PC-3 (cell line): Measurements from ENCODE around the gene PMEPA1. TPM values are rescaled to one million over a fixed set of nuclear protein-coding genes. Genes with fewer than 3 reads are reported as not detected.

ENCODE experiments used
- ATAC-seq: fragments of 200-7000 bp; cut with Tn5 transposase; 2 replicates; pipeline ENCODE4 v1.9.1; 2020; ENCODE audit warnings: mild to moderate bottlenecking, moderate library complexity
- BruUV-seq: library from RNA; stranded (reverse); fragments of 400-500 nt; replicated peaks from 2 replicates; lab custom pipeline; 2021; lab: Mats Ljungman, UMichigan
- CTCF ChIA-PET: fragments of 300-600 bp; sonication (Branson Sonifier 250); formaldehyde crosslinking; loops from one replicate; lab custom pipeline; 2022; ENCODE audit warnings: antibody characterized with exemption; lab: Charles Lee
- POLR2A ChIA-PET: fragments of 300-600 bp; sonication (Branson Sonifier 250); formaldehyde crosslinking; loops from one replicate; lab custom pipeline; 2022; ENCODE audit warnings: antibody characterized with exemption; ENCODE audit not compliant: unreplicated experiment; lab: Charles Lee
- DNase-seq: peaks from one replicate; pipeline ENCODE4 v3.0.0-alpha.2; 2015
- H2AFZ ChIP-seq: fragments of 300-600 bp; sonication (generic); 2 replicates; pipeline ENCODE4 v1.6.0; 2016; ENCODE audit warnings: antibody characterized with exemption, low read length
- H3F3A ChIP-seq: fragments of 300-600 bp; sonication (generic); one replicate; pipeline ENCODE4 v1.6.0; 2017; ENCODE audit warnings: antibody characterized with exemption, low read length, control low read depth, mild to moderate bottlenecking; ENCODE audit not compliant: unreplicated experiment
- H3K27ac ChIP-seq: fragments of 300-600 bp; sonication (generic); 2 replicates; pipeline ENCODE4 v1.5.1; 2016; ENCODE audit warnings: mild to moderate bottlenecking, low read length
- H3K27me3 ChIP-seq: fragments of 300-600 bp; sonication (generic); 2 replicates; pipeline ENCODE4 v1.6.1; 2016; ENCODE audit warnings: low read length, mixed read lengths
- H3K36me3 ChIP-seq: fragments of 300-600 bp; sonication (generic); 2 replicates; pipeline ENCODE4 v1.6.1; 2016; ENCODE audit warnings: low read depth, mixed run types, low read length, mixed read lengths
- H3K4me1 ChIP-seq: fragments of 300-600 bp; sonication (generic); 2 replicates; pipeline ENCODE4 v1.5.1; 2016; ENCODE audit warnings: low read length; ENCODE audit not compliant: insufficient read depth
- H3K4me2 ChIP-seq: fragments of 300-600 bp; sonication (generic); 2 replicates; pipeline ENCODE4 v1.6.0; 2016; ENCODE audit warnings: low read length
- H3K4me3 ChIP-seq: fragments of 300-600 bp; sonication (generic); 2 replicates; pipeline ENCODE4 v1.5.1; 2016; ENCODE audit warnings: mild to moderate bottlenecking, low read length, mixed read lengths
- H3K79me2 ChIP-seq: fragments of 300-600 bp; sonication (generic); 2 replicates; pipeline ENCODE4 v1.6.1; 2017; ENCODE audit warnings: low read length, mixed read lengths
- H3K9ac ChIP-seq: fragments of 300-600 bp; sonication (generic); 2 replicates; pipeline ENCODE4 v1.6.0; 2016; ENCODE audit warnings: mild to moderate bottlenecking, low read length
- H3K9me2 ChIP-seq: fragments of 300-600 bp; sonication (generic); replicated peaks from 2 replicates; pipeline ENCODE4 v1.6.1; 2016; ENCODE audit warnings: mixed run types, low read length, mixed read lengths
- H3K9me3 ChIP-seq: fragments of 300-600 bp; sonication (generic); 2 replicates; pipeline ENCODE4 v1.6.1; 2016; ENCODE audit warnings: low read length, mixed read lengths
- H4K20me1 ChIP-seq: fragments of 300-600 bp; sonication (generic); 2 replicates; pipeline ENCODE4 v1.6.1; 2016; ENCODE audit warnings: low read length, mixed read lengths
- CTCF ChIP-seq: fragments of 300-600 bp; sonication (generic); conservative IDR thresholded peaks from 2 replicates; pipeline ENCODE4 v1.5.1; 2017; ENCODE audit warnings: antibody characterized with exemption, low read depth, mild to moderate bottlenecking, low read length
- EZH2 ChIP-seq: fragments of 300-600 bp; sonication (generic); IDR thresholded peaks from one replicate; pipeline ENCODE4 v1.6.1; 2017; ENCODE audit warnings: antibody characterized with exemption, mild to moderate bottlenecking, low read length; ENCODE audit not compliant: unreplicated experiment
- EZH2phosphoT487 ChIP-seq: fragments of 300-600 bp; sonication (generic); IDR thresholded peaks from 2 replicates; pipeline ENCODE4 v1.6.1; 2018; ENCODE audit warnings: mild to moderate bottlenecking, antibody characterized with exemption, low read length, borderline replicate concordance
- intact Hi-C: fragments of 100-400 bp; cut with micrococcal nuclease; formaldehyde crosslinking; loops from 2 replicates; pipeline ENCODE4 v1.9.0; 2023
- total RNA-seq: library from RNA; depleted of rRNA; stranded (reverse); fragments of >200 nt; gene quantifications from 2 replicates; pipeline ENCODE4 v1.2.3, GENCODE V29; 2014

Gene PMEPA1
- total RNA-seq, 1 experiment from 2014 or later: 21.9 TPM

DNA sequence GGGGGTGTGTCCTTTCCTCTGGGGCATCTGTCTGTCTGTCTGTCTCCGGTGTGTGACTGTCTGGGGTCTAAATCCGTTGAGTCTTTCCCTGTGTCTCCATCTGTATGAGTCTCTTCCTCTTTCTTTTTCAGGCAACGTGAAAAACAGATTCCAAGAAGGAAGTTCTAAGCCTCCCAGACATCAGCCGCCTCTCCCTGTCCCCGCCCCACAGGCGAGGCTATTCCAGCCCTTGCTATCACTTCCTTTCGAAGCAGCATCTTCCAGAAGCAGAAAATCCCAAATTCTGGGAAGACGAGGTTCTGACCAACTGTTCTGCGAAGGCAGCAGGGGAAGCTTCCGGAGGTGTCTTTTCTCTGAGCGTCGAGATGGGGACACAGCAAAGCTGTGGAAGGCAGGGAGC is 34.0 kb downstream of the PMEPA1 start:
- BruUV-seq: no TSS peak
- H3K4me2 ChIP-seq: no peak overlapping the region
- CTCF ChIA-PET: interaction anchor here (0.5 kb wide), 1 partner anchor 504 kb away, joined by 6 read pairs; no protein-coding TSS in a partner anchor
- H4K20me1 ChIP-seq: peaks cover 28% of the 10 kb centered on the region; the same call in 1 of the 2 replicates
- H3K27ac ChIP-seq: no peak overlapping the region
- H3K27me3 ChIP-seq: no peaks in the 10 kb centered on the region
- peaks cover 100% of the 10 kb centered on the region for H3K79me2 ChIP-seq
- no peak overlapping the region for H3K9ac ChIP-seq
- peaks cover 5% of the 10 kb centered on the region; the same call in 1 of the 2 replicates for H3K4me1 ChIP-seq
- no peaks in the 10 kb centered on the region for H3F3A ChIP-seq
- POLR2A ChIA-PET: no interaction called here
- ATAC-seq: no peak
- intact Hi-C loops: no loop called here
- H3K36me3 ChIP-seq: peaks cover 6% of the 10 kb centered on the region; the same call in 1 of the 2 replicates
- no peak for TF ChIP-seq EZH2phosphoT487
- no peak for TF ChIP-seq EZH2
- TF ChIP-seq CTCF: no peak
- no peaks in the 10 kb centered on the region for H3K9me2 ChIP-seq
- H3K9me3 ChIP-seq: no peaks in the 10 kb centered on the region
- no peak overlapping the region for H3K4me3 ChIP-seq
- no peak overlapping the region for H2AFZ ChIP-seq
- DNase-seq: no peak

GRCh38 chr20:57672953-57673575 is 36.8 kb downstream of the PMEPA1 start:
- Histone ChIP-seq H3K79me2 (peaks cover 98% of the 10 kb centered on the region), H3K9ac (no peak overlapping the region), H3K27me3 (no peaks in the 10 kb centered on the region), H3K4me2 (no peak overlapping the region), H3K36me3 (peaks cover 3% of the 10 kb centered on the region; the same call in 1 of the 2 replicates), H3K4me1 (peaks cover 10% of the 10 kb centered on the region), H2AFZ (no peak overlapping the region), H3K9me2 (no peaks in the 10 kb centered on the region), H3K27ac (no peak overlapping the region), H3K9me3 (no peaks in the 10 kb centered on the region), H3K4me3 (no peak overlapping the region), H3F3A (no peaks in the 10 kb centered on the region), H4K20me1 (peaks cover 34% of the 10 kb centered on the region; the same call in 1 of the 2 replicates)
- CTCF ChIA-PET: no interaction called here
- BruUV-seq: no TSS peak
- DNase-seq (no peak), ATAC-seq (no peak)
- intact Hi-C loops: no loop called here
- TF ChIP-seq EZH2phosphoT487: no peak
- POLR2A ChIA-PET: no interaction called here

GRCh38 chr20:57672164-57672563 is 37.7 kb downstream of the PMEPA1 start:
- peaks cover 10% of the 10 kb centered on the region for H3K4me1 ChIP-seq
- ChIA-PET POLR2A (no interaction called here), CTCF (no interaction called here)
- no peak overlapping the region for H3K9ac ChIP-seq
- TF ChIP-seq EZH2 (no peak), CTCF (no peak), EZH2phosphoT487 (no peak)
- no peak overlapping the region for H2AFZ ChIP-seq
- peaks cover 33% of the 10 kb centered on the region; the same call in 1 of the 2 replicates for H4K20me1 ChIP-seq
- H3K9me2 ChIP-seq: no peaks in the 10 kb centered on the region
- H3K9me3 ChIP-seq: no peaks in the 10 kb centered on the region
- ATAC-seq: no peak
- DNase-seq: no peak
- H3K36me3 ChIP-seq: peaks cover 5% of the 10 kb centered on the region; the same call in 1 of the 2 replicates
- H3F3A ChIP-seq: no peaks in the 10 kb centered on the region
- intact Hi-C loops: no loop called here
- no peak overlapping the region for H3K4me2 ChIP-seq
- no peak overlapping the region for H3K4me3 ChIP-seq
- BruUV-seq: no TSS peak
- H3K79me2 ChIP-seq: peaks cover 98% of the 10 kb centered on the region
- H3K27ac ChIP-seq: no peak overlapping the region
- no peaks in the 10 kb centered on the region for H3K27me3 ChIP-seq
